Left ventricle myocardium superior (tissue), 1 donor: ENCODE results near the gene TPSG1. TPM values are rescaled to one million over a fixed set of nuclear protein-coding genes. Genes with fewer than 3 reads are reported as not detected.
"Not testable (repeated sequence)": the region's sequence is repeated elsewhere in the genome, so short reads cannot be mapped to it uniquely, and the experiment has no call there.

Source experiments
- ATAC-seq: fragments of 200-7000 bp; cut with Tn5 transposase; one replicate; pipeline ENCODE4 v1.9.1; 2020; ENCODE audit warnings: mild to moderate bottlenecking, moderate library complexity
- DNase-seq: peaks from one replicate; pipeline ENCODE4 v3.0.0-alpha.2; 2020
- intact Hi-C: fragments of 100-400 bp; cut with micrococcal nuclease; formaldehyde crosslinking; loops from one replicate; pipeline ENCODE4 v1.11.0; 2022
- total RNA-seq: library from RNA; stranded (reverse); fragmentation: NEBNext Ultra II Directional; extraction: Animal tissue kit (Norgen Biotek cat#: 25700); gene quantifications from one replicate; pipeline ENCODE4 v1.2.1, GENCODE V29; 2021
- donor health status: DM: no; HTN: yes; CAD: no; lungs with severe emphysema.

Gene TPSG1
- total RNA-seq, 1 donor from 2014 or later, result not detected

GRCh38 chr16:1204933-1205332 lies 20.1 kb downstream of the TPSG1 start:
- intact Hi-C loops, result no loop called here
- ATAC-seq, result no peak
- DNase-seq, result no peak

DNA sequence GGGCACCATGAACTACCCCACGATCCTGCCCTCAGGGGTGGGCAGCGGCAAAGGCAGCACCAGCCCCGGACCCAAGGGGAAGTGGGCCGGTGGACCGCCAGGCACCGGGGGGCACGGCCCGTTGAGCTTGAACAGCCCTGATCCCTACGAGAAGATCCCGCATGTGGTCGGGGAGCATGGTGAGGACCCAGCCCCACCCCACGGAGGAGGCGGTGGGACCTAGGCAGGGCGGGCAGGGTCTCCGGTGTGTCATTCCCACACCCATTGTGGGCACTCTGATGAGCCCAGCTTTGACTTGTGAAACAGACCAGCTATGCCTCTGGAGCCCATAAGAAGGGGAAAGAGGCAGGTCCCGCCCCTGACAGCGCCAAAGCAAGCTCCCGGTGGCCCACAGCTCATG lies 22.8 kb downstream of the TPSG1 start:
- DNase-seq (no peak), ATAC-seq (no peak)
- intact Hi-C loops, result no loop called here

GRCh38 chr16:1201444-1201843 lies 23.6 kb downstream of the TPSG1 start:
- intact Hi-C loops, result no loop called here

DNA sequence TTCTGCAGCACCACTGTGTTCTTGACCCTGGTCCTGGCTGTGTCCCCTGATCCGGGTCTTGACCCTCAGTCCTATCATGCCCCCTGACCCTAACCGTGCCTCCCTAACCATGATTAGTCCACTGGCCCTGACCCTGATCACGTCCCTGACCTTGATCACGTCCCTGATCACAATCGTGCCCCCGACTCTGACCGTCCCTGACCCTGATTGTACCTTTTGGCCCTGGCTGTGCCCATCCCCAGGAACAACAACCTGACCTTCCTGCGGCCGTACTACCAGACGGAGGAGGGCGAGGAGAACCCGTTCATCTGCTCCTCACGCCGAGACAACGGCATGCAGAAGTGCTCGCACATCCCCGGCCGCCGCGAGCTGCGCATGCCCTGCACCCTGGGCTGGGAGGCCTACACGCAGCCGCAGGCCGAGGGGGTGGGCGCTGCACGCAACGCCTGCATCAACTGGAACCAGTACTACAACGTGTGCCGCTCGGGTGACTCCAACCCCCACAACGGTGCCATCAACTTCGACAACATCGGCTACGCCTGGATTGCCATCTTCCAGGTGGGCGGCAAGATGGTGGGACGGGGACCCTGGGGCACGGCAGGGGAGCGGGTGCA lies 24.9 kb downstream of the TPSG1 start:
- intact Hi-C loops, result no loop called here
- DNase-seq (no peak), ATAC-seq (no peak)

More at GRCh38 chr16:1201444-1201843, 23.6 kb downstream of the TPSG1 start:
- ATAC-seq (no peak), DNase-seq (no peak)

- ATAC-seq, result no peak
- intact Hi-C loops, result no loop called here
Measured at GRCh38 chr16:1199347-1200013, 25.6 kb downstream of the TPSG1 start.

DNA sequence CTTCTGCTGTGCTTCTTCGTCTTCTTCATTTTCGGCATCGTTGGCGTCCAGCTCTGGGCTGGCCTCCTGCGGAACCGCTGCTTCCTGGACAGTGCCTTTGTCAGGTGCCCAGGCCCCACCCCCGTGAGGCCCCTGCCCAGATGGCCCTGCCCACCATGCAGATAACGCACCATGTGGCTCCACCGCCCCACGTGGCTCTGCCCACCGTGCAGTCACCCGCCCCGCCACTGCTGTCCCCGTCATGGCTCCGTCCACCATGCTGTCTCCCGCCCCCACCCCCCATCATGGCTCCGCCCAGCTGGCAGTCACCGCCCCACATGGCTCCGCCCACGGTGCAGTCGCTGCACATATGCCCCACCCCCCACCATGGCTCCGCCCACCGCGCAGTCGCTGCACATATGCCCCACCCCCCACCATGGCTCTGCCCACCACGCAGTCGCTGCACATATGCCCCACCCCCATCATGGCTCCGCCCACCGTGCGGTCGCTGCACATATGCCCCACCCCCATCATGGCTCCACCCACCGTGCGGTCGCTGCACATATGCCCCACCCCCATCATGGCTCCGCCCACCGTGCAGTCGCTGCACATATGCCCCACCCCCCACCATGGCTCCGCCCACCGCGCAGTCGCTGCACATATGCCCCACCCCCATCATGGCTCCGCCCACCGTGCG lies 26.3 kb downstream of the TPSG1 start:
- intact Hi-C loops, DNase-seq, ATAC-seq: not testable (repeated sequence)

More at GRCh38 chr16:1199347-1200013, 25.6 kb downstream of the TPSG1 start:
- no peak for DNase-seq

GRCh38 chr16:1198194-1198593 lies 26.9 kb downstream of the TPSG1 start:
- intact Hi-C loops, result no loop called here
- no peak for DNase-seq
- no peak for ATAC-seq

- no peak for DNase-seq
- intact Hi-C loops, result no loop called here
- ATAC-seq, result no peak
Measured at GRCh38 chr16:1197237-1197866, 27.7 kb downstream of the TPSG1 start.

DNA sequence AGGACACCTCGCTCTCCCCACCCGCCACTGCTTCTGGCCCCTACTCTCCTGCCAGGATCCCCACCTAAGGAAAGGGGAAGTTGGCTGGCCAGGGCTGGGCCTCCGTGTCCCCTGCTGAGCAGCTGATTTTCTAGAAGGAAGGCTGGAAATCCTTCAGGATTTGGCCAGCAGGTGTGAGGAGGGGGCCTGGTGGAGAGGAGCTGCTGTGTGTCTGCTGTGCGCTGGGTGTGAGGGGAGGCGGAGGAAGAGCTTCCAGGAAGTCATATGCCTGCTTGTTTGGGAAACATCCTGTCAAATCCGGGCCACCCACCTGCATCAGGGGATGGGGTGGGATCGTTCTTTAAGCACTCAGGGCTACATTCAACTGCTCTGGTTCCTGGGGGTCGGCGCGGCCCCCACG lies 28.6 kb downstream of the TPSG1 start:
- intact Hi-C loops, result no loop called here
- ATAC-seq, result no peak
- no peak for DNase-seq

- no peak for ATAC-seq
- DNase-seq, result no peak
- intact Hi-C loops, result no loop called here
Measured at GRCh38 chr16:1195393-1195666, 29.7 kb downstream of the TPSG1 start.

- DNase-seq (peak; percentile 44), ATAC-seq (peak; percentile 48)
- intact Hi-C loops, result no loop called here
Measured at GRCh38 chr16:1194665-1195392, 30.2 kb downstream of the TPSG1 start.

GRCh38 chr16:1193825-1194581 lies 31.1 kb downstream of the TPSG1 start:
- no peak for DNase-seq
- intact Hi-C loops, result no loop called here
- no peak for ATAC-seq

DNA sequence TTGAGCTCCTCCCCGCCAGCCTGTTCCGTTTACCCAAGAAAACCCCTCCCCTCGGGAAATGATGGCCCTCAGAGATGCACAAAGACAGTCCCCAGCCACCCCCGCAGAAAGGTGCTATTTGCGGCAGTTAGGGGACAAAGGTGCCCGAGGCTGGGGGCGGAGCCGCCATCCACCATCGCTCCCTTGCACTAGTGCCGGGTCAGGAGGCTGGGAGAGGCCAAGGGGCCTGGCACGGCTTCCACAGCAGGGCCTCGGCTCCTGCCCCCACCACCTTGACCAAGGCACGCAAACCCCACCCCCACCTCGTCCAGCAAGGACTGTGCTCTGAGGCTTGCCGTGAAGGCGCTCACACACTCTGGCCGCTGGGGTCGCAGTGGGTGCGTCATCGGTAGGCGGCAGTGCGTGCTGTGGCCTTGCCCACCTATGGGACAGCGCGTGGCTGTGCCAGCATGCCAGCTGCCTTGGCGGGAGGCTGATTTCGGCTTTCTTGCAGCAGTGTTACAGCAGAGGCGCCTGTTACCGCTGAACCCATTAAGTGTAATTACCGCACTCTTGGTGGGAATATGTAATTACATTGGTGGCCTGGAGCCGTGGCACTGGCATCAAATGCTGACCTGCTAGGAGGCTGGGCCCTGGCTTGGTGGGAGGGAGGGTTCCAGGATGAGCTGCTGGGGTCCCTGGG lies 31.8 kb downstream of the TPSG1 start:
- DNase-seq (no peak), ATAC-seq (no peak)
- intact Hi-C loops, result no loop called here

DNA sequence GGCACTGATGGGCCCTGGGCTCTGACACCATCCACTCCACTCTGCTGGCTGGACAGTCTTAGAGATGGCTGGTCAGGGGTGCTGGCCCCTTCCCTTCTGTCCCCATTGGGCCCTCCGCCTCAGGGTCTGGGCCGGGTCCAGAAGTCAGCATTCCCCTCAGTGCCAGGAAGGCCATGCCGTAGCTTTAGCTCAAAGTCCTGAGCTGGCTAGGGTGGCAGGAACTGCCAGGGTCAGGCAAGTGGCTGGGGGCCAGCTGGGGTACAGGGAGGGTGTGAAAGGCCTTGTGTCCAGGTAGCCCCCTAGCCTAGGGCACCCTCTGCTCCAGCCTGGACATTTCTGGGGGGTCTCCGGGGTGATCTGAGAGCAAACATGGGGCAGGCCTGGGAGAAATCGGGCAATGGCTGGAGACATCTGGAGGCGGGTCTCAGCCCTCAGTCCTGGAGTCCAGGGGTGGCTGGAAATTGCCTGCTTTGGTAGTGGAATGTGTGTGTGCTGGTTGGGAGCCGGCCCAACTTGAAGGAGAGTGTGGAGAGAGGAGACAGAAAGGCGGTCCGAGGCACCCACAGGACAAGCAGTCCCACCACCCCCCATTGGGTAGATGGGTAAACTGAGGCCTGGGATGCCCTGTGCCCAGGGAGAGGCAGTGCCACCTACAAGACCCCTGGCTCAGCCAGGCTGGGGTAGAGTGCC lies 32.5 kb downstream of the TPSG1 start:
- intact Hi-C loops, result no loop called here
- no peak for ATAC-seq
- no peak for DNase-seq

GRCh38 chr16:1190789-1191188 lies 34.3 kb downstream of the TPSG1 start:
- intact Hi-C loops, DNase-seq, ATAC-seq: not testable (repeated sequence)

GRCh38 chr16:1189455-1189854 lies 35.6 kb downstream of the TPSG1 start:
- no peak for DNase-seq
- intact Hi-C loops, result no loop called here
- ATAC-seq, result no peak

GRCh38 chr16:1188432-1189189 lies 36.5 kb downstream of the TPSG1 start:
- DNase-seq (peak; percentile 75), ATAC-seq (peak; percentile 82)
- intact Hi-C loops, result no loop called here
